Measurements from ENCODE around the gene ZCWPW1. TPM values are rescaled to one million over a fixed set of nuclear protein-coding genes. Genes with fewer than 3 reads are reported as not detected.
"Not testable (repeated sequence)": the region's sequence is repeated elsewhere in the genome, so short reads cannot be mapped to it uniquely, and the experiment has no call there.

Gene ZCWPW1
- total and polyA plus RNA-seq, 4 donors, result 5.1 to 12.2 (median 6.4) TPM

DNA sequence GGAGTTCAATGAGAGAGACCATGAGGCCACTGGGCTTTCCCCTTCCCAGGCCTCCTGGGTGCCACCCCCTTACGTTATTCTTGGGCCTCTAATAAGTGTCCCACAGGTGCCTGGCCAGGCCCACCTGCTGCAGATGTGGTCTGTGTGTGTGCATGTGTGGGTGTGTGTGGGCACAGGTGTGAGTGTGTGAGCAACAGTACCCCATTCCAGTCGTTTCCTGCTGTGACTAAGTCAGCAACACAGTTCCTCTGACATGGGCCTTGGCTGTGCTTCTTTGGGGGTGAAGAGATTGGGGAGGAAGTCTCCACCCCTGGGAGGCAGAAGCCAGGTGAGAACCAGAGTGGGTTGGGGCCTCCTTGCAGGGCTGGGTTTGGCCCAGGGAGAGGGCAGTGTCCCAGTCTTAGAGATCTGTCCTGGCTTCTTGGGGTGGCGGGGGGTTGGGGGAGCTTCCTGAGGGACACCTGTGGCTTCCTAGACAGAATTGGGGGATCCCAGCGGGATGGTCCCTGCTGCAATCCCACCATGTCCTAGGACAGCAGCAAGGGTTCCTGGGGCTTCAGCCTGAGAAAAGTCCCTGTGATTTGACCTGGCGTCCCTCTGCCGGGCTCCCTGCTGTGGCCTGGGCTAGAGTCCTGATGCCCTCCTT, 74.7 kb downstream of the ZCWPW1 start:
- TF ChIP-seq CTCF (IDR thresholded peaks at IDR 0.05; ENCODE audit: control extremely low read depth, extremely low read depth), result no peak
- no peak for ATAC-seq (ENCODE audit: insufficient read depth, low FRiP score)
- DNase-seq, result no peak
- WGBS, 2 donors, result 80 to 93% methylated on average over 5 to 6 of the region's 6 CpGs
- Histone ChIP-seq H3K9ac (ENCODE audit: insufficient read depth in 1 of 2, low read length in 2 of 2) (no peak overlapping the region), H3K4me3 (no peak overlapping the region), H3K36me3 (ENCODE audit: control insufficient read depth in 4 of 4, insufficient read depth in 4 of 4, low read length in 4 of 4) (peaks cover 21 to 71% (median 32%) of the 10 kb centered on the region in 4 donors), H3K27me3 (ENCODE audit: control insufficient read depth in 3 of 3, insufficient read depth in 3 of 3, low read length in 2 of 3) (no peaks in the 10 kb centered on the region), H3K9me3 (ENCODE audit: control insufficient read depth in 4 of 4, insufficient read depth in 3 of 4, low read length in 3 of 4) (no peaks in the 10 kb centered on the region), H3K4me1 (ENCODE audit: control insufficient read depth in 5 of 5, insufficient read depth in 5 of 5, low read length in 5 of 5) (no peaks in the 10 kb centered on the region), H3K27ac (ENCODE audit: low read depth in 1 of 2, low read length in 1 of 2) (no peak overlapping the region)

GRCh38 chr7:100352984-100353684, 75.4 kb downstream of the ZCWPW1 start:
- Histone ChIP-seq H3K4me1 (ENCODE audit: control insufficient read depth in 5 of 5, insufficient read depth in 5 of 5, low read length in 5 of 5) (no peaks in the 10 kb centered on the region), H3K27ac (ENCODE audit: low read depth in 1 of 2, low read length in 1 of 2) (no peak overlapping the region), H3K9me3 (ENCODE audit: control insufficient read depth in 4 of 4, insufficient read depth in 3 of 4, low read length in 3 of 4) (no peaks in the 10 kb centered on the region), H3K27me3 (ENCODE audit: control insufficient read depth in 3 of 3, insufficient read depth in 3 of 3, low read length in 2 of 3) (no peaks in the 10 kb centered on the region), H3K36me3 (ENCODE audit: control insufficient read depth in 4 of 4, insufficient read depth in 4 of 4, low read length in 4 of 4) (peaks cover 19 to 67% (median 30%) of the 10 kb centered on the region in 4 donors), H3K4me3 (no peak overlapping the region), H3K9ac (ENCODE audit: insufficient read depth in 1 of 2, low read length in 2 of 2) (no peak overlapping the region)
- ATAC-seq (ENCODE audit: insufficient read depth, low FRiP score), result no peak
- no peak for TF ChIP-seq CTCF (IDR thresholded peaks at IDR 0.05; ENCODE audit: control extremely low read depth, extremely low read depth)
- 94 to 96% methylated on average over 14 to 16 of the region's 16 CpGs for WGBS, 2 donors
- no peak for DNase-seq

DNA sequence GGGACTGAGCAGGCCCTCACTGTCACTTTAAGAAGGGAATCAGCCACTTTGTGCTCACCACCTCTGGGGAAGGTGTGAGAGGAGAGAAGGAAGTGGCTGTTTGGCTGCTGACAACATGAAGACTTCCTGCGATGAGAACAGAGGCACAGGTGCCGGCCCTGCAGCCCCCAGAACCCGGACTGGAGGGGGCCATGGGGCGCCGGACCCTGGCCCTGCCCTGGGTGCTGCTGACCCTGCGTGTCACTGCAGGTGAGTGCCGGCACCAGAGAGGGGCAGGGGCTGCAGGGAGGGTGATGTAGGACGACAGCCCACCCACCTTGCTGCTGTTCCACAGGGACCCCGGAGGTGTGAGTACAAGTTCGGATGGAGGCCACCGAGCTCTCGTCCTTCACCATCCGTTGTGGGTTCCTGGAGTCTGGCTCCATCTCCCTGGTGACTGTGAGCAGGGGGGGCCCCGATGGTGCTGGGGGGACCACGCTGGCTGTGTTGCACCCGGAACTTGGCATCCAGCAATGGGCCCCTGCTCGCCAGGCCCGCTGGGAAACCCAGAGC, 76.2 kb downstream of the ZCWPW1 start:
- H3K27me3 ChIP-seq (ENCODE audit: control insufficient read depth in 3 of 3, insufficient read depth in 3 of 3, low read length in 2 of 3); ATAC-seq (ENCODE audit: insufficient read depth, low FRiP score); H3K27ac ChIP-seq (ENCODE audit: low read depth in 1 of 2, low read length in 1 of 2); H3K9me3 ChIP-seq (ENCODE audit: control insufficient read depth in 4 of 4, insufficient read depth in 3 of 4, low read length in 3 of 4); H3K4me1 ChIP-seq (ENCODE audit: control insufficient read depth in 5 of 5, insufficient read depth in 5 of 5, low read length in 5 of 5); DNase-seq; H3K9ac ChIP-seq (ENCODE audit: insufficient read depth in 1 of 2, low read length in 2 of 2); H3K4me3 ChIP-seq: not testable (repeated sequence)
- H3K36me3 ChIP-seq (ENCODE audit: control insufficient read depth in 4 of 4, insufficient read depth in 4 of 4, low read length in 4 of 4), result peaks cover 17 to 66% (median 37%) of the 10 kb centered on the region in 4 donors
- WGBS, 2 donors, result 87 to 89% methylated on average over 17 to 18 of the region's 18 CpGs

- H3K36me3 ChIP-seq (ENCODE audit: control insufficient read depth in 4 of 4, insufficient read depth in 4 of 4, low read length in 4 of 4), result peaks cover 19 to 64% (median 43%) of the 10 kb centered on the region in 4 donors
- WGBS, 2 donors, result 86 to 88% methylated on average over 6 of the region's 6 CpGs
Measured at GRCh38 chr7:100351657-100352058, 76.8 kb downstream of the ZCWPW1 start.

More at GRCh38 chr7:100351657-100352058, 76.8 kb downstream of the ZCWPW1 start:
- Histone ChIP-seq H3K27ac (ENCODE audit: low read depth in 1 of 2, low read length in 1 of 2) (no peak overlapping the region), H3K9ac (ENCODE audit: insufficient read depth in 1 of 2, low read length in 2 of 2) (no peak overlapping the region), H3K27me3 (ENCODE audit: control insufficient read depth in 3 of 3, insufficient read depth in 3 of 3, low read length in 2 of 3) (no peaks in the 10 kb centered on the region), H3K9me3 (ENCODE audit: control insufficient read depth in 4 of 4, insufficient read depth in 3 of 4, low read length in 3 of 4) (no peaks in the 10 kb centered on the region), H3K4me3 (no peak overlapping the region), H3K4me1 (ENCODE audit: control insufficient read depth in 5 of 5, insufficient read depth in 5 of 5, low read length in 5 of 5) (no peaks in the 10 kb centered on the region)
- DNase-seq (no peak), ATAC-seq (ENCODE audit: insufficient read depth, low FRiP score) (no peak)
- TF ChIP-seq CTCF (IDR thresholded peaks at IDR 0.05; ENCODE audit: control extremely low read depth, extremely low read depth), result no peak

All from lung (tissue), 12 donors.